ENCODE measurements around the gene GABRG3. TPM values are rescaled to one million over a fixed set of nuclear protein-coding genes. Genes with fewer than 3 reads are reported as not detected.

GABRG3 gene
- total RNA-seq, 1 donor from 2014 or later = 0.08 TPM

DNA sequence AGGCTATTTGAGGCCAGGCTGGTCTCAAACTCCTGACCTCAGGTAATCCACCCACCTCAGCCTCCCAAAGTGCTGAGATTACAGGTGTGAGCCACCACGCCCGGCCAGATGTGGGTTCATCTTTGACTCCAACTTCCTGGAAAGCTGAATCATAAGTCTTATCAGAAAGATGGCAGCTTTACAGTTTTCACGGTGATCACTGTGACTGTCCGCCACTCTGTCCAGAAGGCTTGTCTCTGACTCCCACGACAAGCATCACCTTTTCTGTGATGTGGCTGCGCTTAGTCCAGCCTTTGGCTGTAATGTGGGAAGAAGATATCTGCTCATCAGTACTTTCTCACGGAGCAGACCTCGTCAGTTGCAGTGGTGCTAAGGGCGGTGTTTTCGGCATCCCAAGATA is 527.7 kb downstream of the GABRG3 start:
- TF ChIP-seq, protein P1, sequence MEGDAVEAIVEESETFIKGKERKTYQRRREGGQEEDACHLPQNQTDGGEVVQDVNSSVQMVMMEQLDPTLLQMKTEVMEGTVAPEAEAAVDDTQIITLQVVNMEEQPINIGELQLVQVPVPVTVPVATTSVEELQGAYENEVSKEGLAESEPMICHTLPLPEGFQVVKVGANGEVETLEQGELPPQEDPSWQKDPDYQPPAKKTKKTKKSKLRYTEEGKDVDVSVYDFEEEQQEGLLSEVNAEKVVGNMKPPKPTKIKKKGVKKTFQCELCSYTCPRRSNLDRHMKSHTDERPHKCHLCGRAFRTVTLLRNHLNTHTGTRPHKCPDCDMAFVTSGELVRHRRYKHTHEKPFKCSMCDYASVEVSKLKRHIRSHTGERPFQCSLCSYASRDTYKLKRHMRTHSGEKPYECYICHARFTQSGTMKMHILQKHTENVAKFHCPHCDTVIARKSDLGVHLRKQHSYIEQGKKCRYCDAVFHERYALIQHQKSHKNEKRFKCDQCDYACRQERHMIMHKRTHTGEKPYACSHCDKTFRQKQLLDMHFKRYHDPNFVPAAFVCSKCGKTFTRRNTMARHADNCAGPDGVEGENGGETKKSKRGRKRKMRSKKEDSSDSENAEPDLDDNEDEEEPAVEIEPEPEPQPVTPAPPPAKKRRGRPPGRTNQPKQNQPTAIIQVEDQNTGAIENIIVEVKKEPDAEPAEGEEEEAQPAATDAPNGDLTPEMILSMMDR (IDR thresholded peaks at IDR 0.05; ENCODE audit: insufficient read depth, low read length, poor library complexity, severe bottlenecking) = no peak
- Histone ChIP-seq H3K36me3 (ENCODE audit: control insufficient read depth, insufficient read depth, low read length) (no peaks in the 10 kb centered on the region), H3K27me3 (ENCODE audit: control insufficient read depth, insufficient read depth, low read length) (no peaks in the 10 kb centered on the region), H3K4me3 (ENCODE audit: low read depth, low read length) (no peak overlapping the region)
- DNase-seq (ENCODE audit: low read depth) = no peak

GRCh38 chr15:27499191-27499590 is 528.2 kb downstream of the GABRG3 start:
- no peaks in the 10 kb centered on the region for H3K36me3 ChIP-seq (ENCODE audit: control insufficient read depth, insufficient read depth, low read length)
- DNase-seq (ENCODE audit: low read depth) = no peak
- TF ChIP-seq, protein P1 (IDR thresholded peaks at IDR 0.05; ENCODE audit: insufficient read depth, low read length, poor library complexity, severe bottlenecking) = no peak
- no peaks in the 10 kb centered on the region for H3K27me3 ChIP-seq (ENCODE audit: control insufficient read depth, insufficient read depth, low read length)
- H3K4me3 ChIP-seq (ENCODE audit: low read depth, low read length) = no peak overlapping the region

GRCh38 chr15:27499719-27500118 is 528.7 kb downstream of the GABRG3 start:
- H3K36me3 ChIP-seq (ENCODE audit: control insufficient read depth, insufficient read depth, low read length) = no peaks in the 10 kb centered on the region
- no peak overlapping the region for H3K4me3 ChIP-seq (ENCODE audit: low read depth, low read length)
- H3K27me3 ChIP-seq (ENCODE audit: control insufficient read depth, insufficient read depth, low read length) = no peaks in the 10 kb centered on the region
- TF ChIP-seq, protein P1 (IDR thresholded peaks at IDR 0.05; ENCODE audit: insufficient read depth, low read length, poor library complexity, severe bottlenecking) = no peak
- DNase-seq (ENCODE audit: low read depth) = no peak

DNA sequence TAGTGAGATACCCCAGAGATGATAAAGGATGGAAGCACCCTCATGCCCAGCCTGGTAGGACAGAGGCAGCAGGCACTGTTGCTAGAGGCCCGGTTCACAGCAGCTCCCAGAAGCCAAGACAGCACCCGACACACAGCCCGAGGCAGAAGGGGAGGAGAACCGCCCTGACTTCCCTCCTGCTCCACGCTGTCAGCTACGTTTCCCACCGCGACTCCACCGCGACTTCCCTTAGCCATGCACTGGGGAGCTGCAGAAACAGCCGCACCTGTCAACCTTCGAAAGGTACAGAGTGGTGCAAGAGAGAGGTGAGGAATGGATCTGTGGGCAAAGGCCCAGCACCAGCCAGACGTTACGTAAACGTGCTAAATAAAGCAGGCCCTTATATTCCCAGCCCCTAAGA is 529.2 kb downstream of the GABRG3 start:
- Histone ChIP-seq H3K27me3 (ENCODE audit: control insufficient read depth, insufficient read depth, low read length) (no peaks in the 10 kb centered on the region), H3K4me3 (ENCODE audit: low read depth, low read length) (no peak overlapping the region), H3K36me3 (ENCODE audit: control insufficient read depth, insufficient read depth, low read length) (no peaks in the 10 kb centered on the region)
- DNase-seq (ENCODE audit: low read depth) = no peak
- TF ChIP-seq, protein P1 (IDR thresholded peaks at IDR 0.05; ENCODE audit: insufficient read depth, low read length, poor library complexity, severe bottlenecking) = no peak

DNA sequence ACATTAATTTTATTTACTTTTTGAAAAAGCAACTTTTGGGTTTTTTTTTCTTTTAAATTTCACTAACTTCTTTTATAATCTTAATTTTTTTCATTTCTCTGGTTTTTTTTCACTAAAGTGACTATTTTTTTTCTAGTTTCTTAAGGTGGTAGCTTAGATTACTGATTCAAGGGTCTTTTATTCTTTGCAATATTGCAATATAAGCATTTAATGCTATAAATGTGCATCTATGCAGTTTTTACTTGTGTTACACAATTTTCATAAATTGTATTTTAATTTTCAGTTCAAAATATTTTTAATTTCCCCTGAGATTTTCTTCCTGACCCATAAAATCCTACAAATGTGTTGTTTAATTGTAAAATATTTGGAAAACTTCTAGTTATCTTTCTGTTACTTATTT is 535.8 kb downstream of the GABRG3 start:
- no peaks in the 10 kb centered on the region for H3K27me3 ChIP-seq (ENCODE audit: control insufficient read depth, insufficient read depth, low read length)
- no peak for DNase-seq (ENCODE audit: low read depth)
- no peaks in the 10 kb centered on the region for H3K36me3 ChIP-seq (ENCODE audit: control insufficient read depth, insufficient read depth, low read length)
- no peak overlapping the region for H3K4me3 ChIP-seq (ENCODE audit: low read depth, low read length)
- TF ChIP-seq, protein P1 (IDR thresholded peaks at IDR 0.05; ENCODE audit: insufficient read depth, low read length, poor library complexity, severe bottlenecking) = no peak

GRCh38 chr15:27509014-27509413 is 538.0 kb downstream of the GABRG3 start:
- TF ChIP-seq, protein P1 (IDR thresholded peaks at IDR 0.05; ENCODE audit: insufficient read depth, low read length, poor library complexity, severe bottlenecking) = no peak
- H3K36me3 ChIP-seq (ENCODE audit: control insufficient read depth, insufficient read depth, low read length) = no peaks in the 10 kb centered on the region
- H3K27me3 ChIP-seq (ENCODE audit: control insufficient read depth, insufficient read depth, low read length) = no peaks in the 10 kb centered on the region
- no peak overlapping the region for H3K4me3 ChIP-seq (ENCODE audit: low read depth, low read length)
- DNase-seq (ENCODE audit: low read depth) = no peak
